SW480 (cell line): ENCODE measurements around the gene ZDHHC13.
A peak's percentile ranks its signal among the peaks of the same experiment; 100 is the strongest.

Source experiments
- DNase-seq: peaks from one replicate; pipeline ENCODE4 v3.0.0-alpha.2; 2016; ENCODE audit warnings: low spot score

The ZDHHC13 gene

GRCh38 chr11:19116971-19117759, at the start of gene ZDHHC13:
Gene ZDHHC13, plus strand, starts transcription at chr11:19117168. Its CDS starts 82 bp downstream, at chr11:19117250.
- peak; percentile 91 for DNase-seq

- peak; percentile 89 for DNase-seq
Measured at GRCh38 chr11:19071255-19071654, 45.7 kb upstream of the ZDHHC13 start.

GRCh38 chr11:19072464-19072863, 44.5 kb upstream of the ZDHHC13 start:
- no peak for DNase-seq

GRCh38 chr11:19073454-19074415, 43.2 kb upstream of the ZDHHC13 start:
- no peak for DNase-seq

GRCh38 chr11:19075636-19076035, 41.3 kb upstream of the ZDHHC13 start:
- DNase-seq = no peak

GRCh38 chr11:19076744-19077589, 40.0 kb upstream of the ZDHHC13 start:
- DNase-seq = peak; percentile 41

- DNase-seq = no peak
Measured at GRCh38 chr11:19077965-19078364, 39.0 kb upstream of the ZDHHC13 start.

GRCh38 chr11:19079643-19080440, 37.1 kb upstream of the ZDHHC13 start:
- DNase-seq = no peak

GRCh38 chr11:19080579-19080993, 36.4 kb upstream of the ZDHHC13 start:
- no peak for DNase-seq

GRCh38 chr11:19083166-19083565, 33.8 kb upstream of the ZDHHC13 start:
- DNase-seq = no peak

GRCh38 chr11:19084661-19085315, 32.2 kb upstream of the ZDHHC13 start:
- no peak for DNase-seq

- DNase-seq = no peak
Measured at GRCh38 chr11:19087658-19088057, 29.3 kb upstream of the ZDHHC13 start.

- no peak for DNase-seq
Measured at GRCh38 chr11:19088791-19089190, 28.2 kb upstream of the ZDHHC13 start.

GRCh38 chr11:19089421-19089820, 27.5 kb upstream of the ZDHHC13 start:
- no peak for DNase-seq

GRCh38 chr11:19091366-19091765, 25.6 kb upstream of the ZDHHC13 start:
- DNase-seq = no peak

- DNase-seq = no peak
Measured at GRCh38 chr11:19092342-19092741, 24.6 kb upstream of the ZDHHC13 start.

GRCh38 chr11:19092850-19093249, 24.1 kb upstream of the ZDHHC13 start:
- no peak for DNase-seq

GRCh38 chr11:19093976-19094375, 23.0 kb upstream of the ZDHHC13 start:
- DNase-seq = peak; percentile 73

GRCh38 chr11:19094859-19095258, 22.1 kb upstream of the ZDHHC13 start:
- no peak for DNase-seq

GRCh38 chr11:19099093-19099492, 17.9 kb upstream of the ZDHHC13 start:
- DNase-seq = no peak

- DNase-seq = no peak
Measured at GRCh38 chr11:19100885-19101284, 16.1 kb upstream of the ZDHHC13 start.
